Hepatocyte (in vitro differentiated cells): ENCODE results near the gene CSTPP1. TPM values are rescaled to one million over a fixed set of nuclear protein-coding genes. Genes with fewer than 3 reads are reported as not detected.

Experiments used
- DNase-seq: peaks from one replicate; pipeline ENCODE4 v3.0.0-alpha.2; 2016; ENCODE audit warnings: low spot score
- H2AFZ ChIP-seq: fragments of 200-600 bp; sonication (generic); 2 replicates; pipeline ENCODE4 v1.6.0; 2016; ENCODE audit warnings: antibody characterized with exemption, mild to moderate bottlenecking
- H3K27ac ChIP-seq: fragments of 200-600 bp; sonication (generic); 2 replicates; pipeline ENCODE4 v1.5.1; 2016; ENCODE audit warnings: mild to moderate bottlenecking
- H3K27me3 ChIP-seq: fragments of 200-600 bp; sonication (generic); 2 replicates; pipeline ENCODE4 v1.6.1; 2016
- H3K36me3 ChIP-seq: fragments of 200-600 bp; sonication (generic); replicated peaks from 2 replicates; pipeline ENCODE4 v1.5.1; 2016; ENCODE audit warnings: low read depth; ENCODE audit not compliant: insufficient read depth
- H3K4me1 ChIP-seq: fragments of 200-600 bp; sonication (generic); 2 replicates; pipeline ENCODE4 v1.5.1; 2016; ENCODE audit warnings: mild to moderate bottlenecking, moderate library complexity; ENCODE audit not compliant: insufficient read depth
- H3K4me2 ChIP-seq: fragments of 200-600 bp; sonication (generic); 2 replicates; pipeline ENCODE4 v1.6.0; 2016
- H3K4me3 ChIP-seq: fragments of 200-600 bp; sonication (generic); 2 replicates; pipeline ENCODE4 v1.5.1; 2016; ENCODE audit warnings: mild to moderate bottlenecking
- H3K79me2 ChIP-seq: fragments of 200-600 bp; sonication (generic); 2 replicates; pipeline ENCODE4 v1.6.0; 2017; ENCODE audit warnings: mild to moderate bottlenecking
- H3K9me2 ChIP-seq: fragments of 200-600 bp; sonication (generic); replicated peaks from 2 replicates; pipeline ENCODE4 v1.6.0; 2017; ENCODE audit warnings: mild to moderate bottlenecking; ENCODE audit not compliant: insufficient read depth
- H3K9me3 ChIP-seq: fragments of 200-600 bp; sonication (generic); 2 replicates; pipeline ENCODE4 v1.5.1; 2016; ENCODE audit warnings: low read depth, mild to moderate bottlenecking
- H4K20me1 ChIP-seq: fragments of 200-600 bp; sonication (generic); 2 replicates; pipeline ENCODE4 v1.6.0; 2016; ENCODE audit warnings: mild to moderate bottlenecking; ENCODE audit not compliant: insufficient read depth, poor library complexity, severe bottlenecking
- CTCF ChIP-seq: fragments of 200-600 bp; sonication (generic); IDR thresholded peaks from 2 replicates; pipeline ENCODE4 v1.5.1; 2016; ENCODE audit warnings: antibody characterized with exemption, mild to moderate bottlenecking; ENCODE audit not compliant: poor library complexity
- EZH2 ChIP-seq: fragments of 200-600 bp; sonication (generic); IDR thresholded peaks from 2 replicates; pipeline ENCODE4 v1.6.1; 2016; ENCODE audit warnings: antibody characterized with exemption, mild to moderate bottlenecking, borderline replicate concordance
- EZH2phosphoT487 ChIP-seq: fragments of 200-600 bp; sonication (generic); IDR thresholded peaks from one replicate; pipeline ENCODE4 v1.6.1; 2018; ENCODE audit warnings: antibody characterized with exemption, mild to moderate bottlenecking, low read depth, moderate library complexity; ENCODE audit not compliant: unreplicated experiment, severe bottlenecking
- WGBS: methylation state at CpG from one replicate; pipeline ENCODE4 v1.1.6; 2016; ENCODE audit warnings: low lambda C conversion rate; ENCODE audit errors: missing lambda C conversion rate; 5-methylcytosine and 5-hydroxymethylcytosine counted together
- polyA plus RNA-seq: library from polyadenylated mRNA; unstranded; fragments of >200 nt; fragmentation: Nextera tagmentation; extraction: Ambion mirVana; gene quantifications from 2 replicates; pipeline ENCODE4 v1.2.1, GENCODE V29; 2016
- total RNA-seq: library from RNA; depleted of rRNA; stranded (reverse); fragments of >200 nt; gene quantifications from 2 replicates; pipeline ENCODE4 v1.2.3, GENCODE V29; 2014

CSTPP1 gene
- total and polyA plus RNA-seq, 2 experiments from 2014 or later, result 23.0 to 44.3 TPM

- Histone ChIP-seq H3K79me2 (no peaks in the 10 kb centered on the region), H3K27ac (no peak overlapping the region), H3K27me3 (no peaks in the 10 kb centered on the region), H3K9me3 (no peaks in the 10 kb centered on the region), H3K9me2 (no peaks in the 10 kb centered on the region), H2AFZ (no peak overlapping the region), H3K4me3 (no peak overlapping the region), H3K4me1 (no peaks in the 10 kb centered on the region), H3K36me3 (no peaks in the 10 kb centered on the region), H4K20me1 (no peaks in the 10 kb centered on the region), H3K4me2 (no peak overlapping the region)
- TF ChIP-seq EZH2 (no peak), EZH2phosphoT487 (no peak), CTCF (no peak)
- DNase-seq, result no peak
- WGBS, result 82% methylated on average over 10 of the region's 10 CpGs
These were observed 212.5 kb downstream of the CSTPP1 start for GRCh38 chr11:47148903-47149531.

GRCh38 chr11:47149782-47150181, 213.2 kb downstream of the CSTPP1 start:
- Histone ChIP-seq H3K79me2 (no peaks in the 10 kb centered on the region), H3K27ac (no peak overlapping the region), H3K4me1 (no peaks in the 10 kb centered on the region), H2AFZ (no peak overlapping the region), H4K20me1 (no peaks in the 10 kb centered on the region), H3K27me3 (no peaks in the 10 kb centered on the region), H3K4me3 (no peak overlapping the region), H3K36me3 (no peaks in the 10 kb centered on the region), H3K4me2 (no peak overlapping the region), H3K9me3 (no peaks in the 10 kb centered on the region), H3K9me2 (no peaks in the 10 kb centered on the region)
- TF ChIP-seq EZH2, result no peak
- no peak for TF ChIP-seq EZH2phosphoT487
- no peak for TF ChIP-seq CTCF
- DNase-seq, result no peak
- WGBS, result 76% methylated on average over 2 of the region's 2 CpGs

- no peaks in the 10 kb centered on the region for H3K9me2 ChIP-seq
- H3K4me1 ChIP-seq, result no peaks in the 10 kb centered on the region
- no peak overlapping the region for H2AFZ ChIP-seq
- no peaks in the 10 kb centered on the region for H3K9me3 ChIP-seq
- DNase-seq, result no peak
- H4K20me1 ChIP-seq, result no peaks in the 10 kb centered on the region
- 83% methylated on average over 16 of the region's 16 CpGs for WGBS
- no peak overlapping the region for H3K27ac ChIP-seq
- no peak overlapping the region for H3K4me2 ChIP-seq
- TF ChIP-seq CTCF (no peak), EZH2 (no peak), EZH2phosphoT487 (no peak)
- H3K36me3 ChIP-seq, result no peaks in the 10 kb centered on the region
- H3K27me3 ChIP-seq, result no peaks in the 10 kb centered on the region
- no peaks in the 10 kb centered on the region for H3K79me2 ChIP-seq
- H3K4me3 ChIP-seq, result no peak overlapping the region
These were observed 215.8 kb downstream of the CSTPP1 start for GRCh38 chr11:47152126-47152952.
